ENCODE data around the gene FOCAD.

The FOCAD gene

DNA sequence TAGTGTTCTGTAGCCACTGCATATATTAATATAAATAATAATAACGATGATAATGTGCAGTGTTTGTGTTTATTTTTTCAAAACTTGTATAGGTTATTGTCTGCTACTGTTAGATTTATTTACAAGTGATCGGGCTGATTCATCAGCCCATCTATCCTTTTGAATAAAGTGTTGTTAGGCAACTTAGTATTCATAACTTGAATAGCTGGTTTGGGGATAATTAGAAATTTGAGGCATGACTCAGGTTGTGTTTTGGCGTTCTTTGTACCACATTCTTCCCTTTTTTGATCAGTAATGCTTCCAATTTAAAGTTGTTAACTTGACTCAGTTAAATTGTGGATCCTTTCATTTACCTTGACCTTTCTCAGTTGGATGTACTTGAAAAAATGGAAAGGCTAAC, 69.7 kb downstream of the FOCAD start:
- H3F3A ChIP-seq (ENCODE audit: low read depth) = no peaks in the 10 kb centered on the region
- H3K4me3 ChIP-seq (ENCODE audit: low read length, poor library complexity, severe bottlenecking) = no peak overlapping the region
- H2AFZ ChIP-seq (ENCODE audit: low read length) = no peak overlapping the region
- H3K4me2 ChIP-seq (ENCODE audit: low read depth, low read length, poor library complexity, severe bottlenecking) = no peak overlapping the region
- no peaks in the 10 kb centered on the region; the same call in 1 of the 2 replicates for H3K79me2 ChIP-seq (ENCODE audit: insufficient read depth, low read length)
- no peak overlapping the region for H3K9ac ChIP-seq (ENCODE audit: low read depth, low read length, poor library complexity, severe bottlenecking)
- TF ChIP-seq, protein P1, sequence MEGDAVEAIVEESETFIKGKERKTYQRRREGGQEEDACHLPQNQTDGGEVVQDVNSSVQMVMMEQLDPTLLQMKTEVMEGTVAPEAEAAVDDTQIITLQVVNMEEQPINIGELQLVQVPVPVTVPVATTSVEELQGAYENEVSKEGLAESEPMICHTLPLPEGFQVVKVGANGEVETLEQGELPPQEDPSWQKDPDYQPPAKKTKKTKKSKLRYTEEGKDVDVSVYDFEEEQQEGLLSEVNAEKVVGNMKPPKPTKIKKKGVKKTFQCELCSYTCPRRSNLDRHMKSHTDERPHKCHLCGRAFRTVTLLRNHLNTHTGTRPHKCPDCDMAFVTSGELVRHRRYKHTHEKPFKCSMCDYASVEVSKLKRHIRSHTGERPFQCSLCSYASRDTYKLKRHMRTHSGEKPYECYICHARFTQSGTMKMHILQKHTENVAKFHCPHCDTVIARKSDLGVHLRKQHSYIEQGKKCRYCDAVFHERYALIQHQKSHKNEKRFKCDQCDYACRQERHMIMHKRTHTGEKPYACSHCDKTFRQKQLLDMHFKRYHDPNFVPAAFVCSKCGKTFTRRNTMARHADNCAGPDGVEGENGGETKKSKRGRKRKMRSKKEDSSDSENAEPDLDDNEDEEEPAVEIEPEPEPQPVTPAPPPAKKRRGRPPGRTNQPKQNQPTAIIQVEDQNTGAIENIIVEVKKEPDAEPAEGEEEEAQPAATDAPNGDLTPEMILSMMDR (conservative IDR thresholded peaks at IDR 0.05; ENCODE audit: low read length) = no peak
- no peak for TF ChIP-seq EZH2phosphoT487 (IDR thresholded peaks at IDR 0.05; ENCODE audit: borderline replicate concordance)
- no peaks in the 10 kb centered on the region for H3K36me3 ChIP-seq (ENCODE audit: insufficient read depth, low read length)
- no peaks in the 10 kb centered on the region for H3K9me2 ChIP-seq (replicated peaks; ENCODE audit: low read depth, low read length)
- no peaks in the 10 kb centered on the region for H4K20me1 ChIP-seq (ENCODE audit: insufficient read depth, low read length, poor library complexity, severe bottlenecking)
- H3K4me1 ChIP-seq (ENCODE audit: insufficient read depth, low read length, poor library complexity, severe bottlenecking) = peaks cover 16% of the 10 kb centered on the region
- no peaks in the 10 kb centered on the region for H3K27me3 ChIP-seq (ENCODE audit: insufficient read depth, low read length, poor library complexity, severe bottlenecking)
- H3K9me3 ChIP-seq (ENCODE audit: insufficient read depth, low read depth, low read length) = no peaks in the 10 kb centered on the region

DNA sequence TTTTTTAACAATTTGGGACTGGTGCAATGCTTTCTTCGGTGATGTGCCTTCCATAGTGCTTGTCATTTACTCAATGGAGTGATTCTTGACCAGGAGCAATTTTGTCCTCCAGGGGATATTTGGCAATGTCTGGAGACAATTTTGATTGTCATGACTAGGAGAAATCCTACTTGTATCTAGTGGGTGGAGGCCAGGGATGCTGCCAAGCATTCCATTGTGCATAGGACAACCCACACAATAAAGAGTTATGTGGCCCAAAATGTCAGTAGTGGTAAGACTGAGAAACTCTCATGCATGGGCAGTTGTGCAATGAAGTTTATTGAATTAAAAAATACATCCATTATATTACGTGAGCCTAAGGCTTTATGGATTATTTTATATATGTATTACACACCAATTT, 70.5 kb downstream of the FOCAD start:
- no peak for TF ChIP-seq EZH2phosphoT487 (IDR thresholded peaks at IDR 0.05; ENCODE audit: borderline replicate concordance)
- TF ChIP-seq, protein P1 (conservative IDR thresholded peaks at IDR 0.05; ENCODE audit: low read length) = no peak
- Histone ChIP-seq H3K9ac (ENCODE audit: low read depth, low read length, poor library complexity, severe bottlenecking) (no peak overlapping the region), H4K20me1 (ENCODE audit: insufficient read depth, low read length, poor library complexity, severe bottlenecking) (no peaks in the 10 kb centered on the region), H3K79me2 (ENCODE audit: insufficient read depth, low read length) (no peaks in the 10 kb centered on the region; the same call in 1 of the 2 replicates), H3F3A (ENCODE audit: low read depth) (no peaks in the 10 kb centered on the region), H3K36me3 (ENCODE audit: insufficient read depth, low read length) (no peaks in the 10 kb centered on the region), H2AFZ (ENCODE audit: low read length) (no peak overlapping the region), H3K9me3 (ENCODE audit: insufficient read depth, low read depth, low read length) (no peaks in the 10 kb centered on the region), H3K4me2 (ENCODE audit: low read depth, low read length, poor library complexity, severe bottlenecking) (no peak overlapping the region), H3K9me2 (replicated peaks; ENCODE audit: low read depth, low read length) (no peaks in the 10 kb centered on the region), H3K27me3 (ENCODE audit: insufficient read depth, low read length, poor library complexity, severe bottlenecking) (no peaks in the 10 kb centered on the region), H3K4me3 (ENCODE audit: low read length, poor library complexity, severe bottlenecking) (no peak overlapping the region), H3K4me1 (ENCODE audit: insufficient read depth, low read length, poor library complexity, severe bottlenecking) (peaks cover 16% of the 10 kb centered on the region)

DNA sequence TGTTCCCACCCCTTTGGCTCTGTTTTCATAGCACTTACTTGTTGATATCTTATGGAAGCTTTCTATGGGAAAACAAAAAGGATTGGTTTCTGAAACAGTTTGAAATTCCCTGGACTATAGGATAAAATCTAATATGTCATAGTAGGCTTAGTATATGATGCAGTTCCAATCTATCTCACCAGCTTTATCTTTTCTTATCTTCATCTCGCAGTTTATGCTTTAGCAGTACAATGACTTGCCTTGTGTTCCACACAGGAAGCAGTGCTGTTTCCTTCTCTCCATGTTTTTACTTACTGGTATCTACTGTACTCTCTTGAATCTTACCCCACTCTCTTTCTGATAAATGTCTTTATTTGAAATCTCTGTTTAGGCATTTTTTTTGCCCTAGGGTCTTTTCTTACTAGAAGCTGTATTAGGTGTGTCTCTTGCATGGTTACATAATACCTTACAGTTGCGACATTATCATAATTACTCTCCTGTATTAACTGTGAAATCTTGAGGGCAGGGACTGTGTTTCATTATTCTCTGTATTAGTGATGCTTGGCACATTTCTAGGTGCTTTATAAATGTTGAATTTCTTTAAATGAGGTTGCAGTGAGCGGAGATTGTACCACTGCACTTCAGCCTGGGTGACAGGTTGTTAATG, 76.3 kb downstream of the FOCAD start:
- peak overlapping the region; percentile 44 for H3K4me3 ChIP-seq (ENCODE audit: low read length, poor library complexity, severe bottlenecking)
- peaks cover 11% of the 10 kb centered on the region; the same call in 1 of the 2 replicates for H3F3A ChIP-seq (ENCODE audit: low read depth)
- H2AFZ ChIP-seq (ENCODE audit: low read length) = no peak overlapping the region
- TF ChIP-seq, protein P1 (conservative IDR thresholded peaks at IDR 0.05; ENCODE audit: low read length) = no peak
- TF ChIP-seq EZH2phosphoT487 (IDR thresholded peaks at IDR 0.05; ENCODE audit: borderline replicate concordance) = no peak
- H3K4me1 ChIP-seq (ENCODE audit: insufficient read depth, low read length, poor library complexity, severe bottlenecking) = peaks cover 36% of the 10 kb centered on the region
- peaks cover 2% of the 10 kb centered on the region; the same call in 1 of the 2 replicates for H3K36me3 ChIP-seq (ENCODE audit: insufficient read depth, low read length)
- no peaks in the 10 kb centered on the region; the same call in 1 of the 2 replicates for H3K79me2 ChIP-seq (ENCODE audit: insufficient read depth, low read length)
- no peaks in the 10 kb centered on the region for H3K27me3 ChIP-seq (ENCODE audit: insufficient read depth, low read length, poor library complexity, severe bottlenecking)
- no peaks in the 10 kb centered on the region for H3K9me2 ChIP-seq (replicated peaks; ENCODE audit: low read depth, low read length)
- no peaks in the 10 kb centered on the region for H3K9me3 ChIP-seq (ENCODE audit: insufficient read depth, low read depth, low read length)
- H3K9ac ChIP-seq (ENCODE audit: low read depth, low read length, poor library complexity, severe bottlenecking) = peak overlapping the region; percentile 23
- H4K20me1 ChIP-seq (ENCODE audit: insufficient read depth, low read length, poor library complexity, severe bottlenecking) = no peaks in the 10 kb centered on the region
- H3K4me2 ChIP-seq (ENCODE audit: low read depth, low read length, poor library complexity, severe bottlenecking) = peak overlapping the region; percentile 64
